Loucy (cell line): ENCODE data around the gene AMZ1.

Experiments
- CTCF ChIP-seq: fragments of 200-600 bp; sonication (generic); conservative IDR thresholded peaks from 2 replicates; pipeline ENCODE4 v1.5.1; 2014; ENCODE audit warnings: mild to moderate bottlenecking, antibody characterized with exemption, low read length
- EZH2phosphoT487 ChIP-seq: fragments of 200-600 bp; IDR thresholded peaks from 2 replicates; pipeline ENCODE4 v1.6.1; 2018; ENCODE audit warnings: antibody characterized with exemption, mild to moderate bottlenecking, moderate library complexity, borderline replicate concordance

DNA sequence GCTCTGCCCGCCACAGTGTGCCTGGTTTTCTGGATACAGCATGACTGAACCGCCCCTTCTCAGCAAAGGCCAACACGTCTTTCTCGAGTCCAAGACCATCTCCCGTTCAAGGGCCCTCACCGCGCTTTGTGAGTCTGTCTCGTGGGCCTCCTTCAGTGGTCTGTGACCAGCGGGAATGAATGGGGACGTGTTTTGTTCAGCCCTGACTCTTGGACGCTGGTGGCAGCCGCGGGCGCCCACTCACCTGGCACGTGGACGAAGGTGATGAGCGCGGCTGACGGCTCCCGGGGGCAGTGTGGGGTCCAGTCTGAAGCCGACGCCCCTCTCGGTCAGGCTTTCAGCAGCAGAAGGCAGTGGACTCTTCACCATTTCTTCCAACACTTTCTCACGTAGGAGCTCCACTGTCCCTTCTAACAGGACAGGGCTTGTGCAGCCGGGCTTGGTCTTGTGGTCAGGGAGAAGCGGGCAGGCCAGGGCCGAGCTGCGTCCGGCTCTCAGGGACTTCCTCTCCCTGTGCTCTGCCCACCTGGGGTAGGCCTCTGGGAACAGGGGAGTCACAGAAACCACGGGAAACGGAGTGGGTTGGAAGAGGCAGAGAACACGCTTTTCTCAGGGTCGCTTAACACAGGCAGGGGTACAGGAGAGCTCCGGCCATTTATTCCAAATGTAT, 30.4 kb downstream of the AMZ1 start:
- TF ChIP-seq EZH2phosphoT487 = no peak
- TF ChIP-seq CTCF = no peak
